Body of pancreas (tissue), 4 donors: ENCODE results near the gene SPSB1.

Experiments used
- POLR2A ChIP-seq, 3 donors: fragments of 450-650 bp; IDR thresholded peaks; one replicate each; pipeline ENCODE4 v1.6.1; 2016; ENCODE audit warnings: antibody characterized with exemption in 3 of 3, mild to moderate bottlenecking in 2 of 3
- TF ChIP-seq, protein P1 (sequence below), 7 experiments: fragments of 450-650 bp in 4 of 7; fragments of 200-600 bp in 3 of 7; sonication (generic) in 3 of 7; IDR thresholded peaks; one replicate each; pipeline ENCODE4 v1.5.1; 2016 to 2019; ENCODE audit warnings: antibody characterized with exemption in 7 of 7

DNA sequence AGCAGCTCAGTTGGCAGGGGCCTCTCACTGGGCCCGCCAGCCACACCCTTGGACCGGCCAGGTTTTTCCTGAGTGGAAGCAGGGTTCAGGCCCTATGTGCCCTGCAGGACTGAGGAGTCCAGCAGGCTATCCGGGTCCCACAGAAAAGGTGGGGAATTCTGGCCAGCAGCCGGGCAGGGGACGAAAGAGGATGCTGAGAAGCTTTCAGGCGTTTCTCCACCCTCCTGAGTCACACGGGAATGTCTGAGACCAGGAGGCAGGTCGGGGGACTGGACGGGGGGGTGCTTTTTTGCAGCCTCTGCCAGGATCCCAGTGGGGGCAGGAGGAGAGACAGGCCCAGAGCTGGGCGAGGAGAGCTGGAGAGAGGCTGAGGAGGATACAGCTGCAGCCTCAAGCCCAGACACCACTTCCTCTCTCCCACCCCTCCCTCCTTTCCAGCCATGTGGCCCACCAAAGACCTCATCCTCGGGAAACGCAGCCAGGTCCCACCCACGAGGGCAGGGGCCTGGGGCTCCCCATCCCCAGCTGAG, 105.4 kb downstream of the SPSB1 start:
- no peak for TF ChIP-seq POLR2A (IDR thresholded peaks at IDR 0.05)
- TF ChIP-seq, protein P1, sequence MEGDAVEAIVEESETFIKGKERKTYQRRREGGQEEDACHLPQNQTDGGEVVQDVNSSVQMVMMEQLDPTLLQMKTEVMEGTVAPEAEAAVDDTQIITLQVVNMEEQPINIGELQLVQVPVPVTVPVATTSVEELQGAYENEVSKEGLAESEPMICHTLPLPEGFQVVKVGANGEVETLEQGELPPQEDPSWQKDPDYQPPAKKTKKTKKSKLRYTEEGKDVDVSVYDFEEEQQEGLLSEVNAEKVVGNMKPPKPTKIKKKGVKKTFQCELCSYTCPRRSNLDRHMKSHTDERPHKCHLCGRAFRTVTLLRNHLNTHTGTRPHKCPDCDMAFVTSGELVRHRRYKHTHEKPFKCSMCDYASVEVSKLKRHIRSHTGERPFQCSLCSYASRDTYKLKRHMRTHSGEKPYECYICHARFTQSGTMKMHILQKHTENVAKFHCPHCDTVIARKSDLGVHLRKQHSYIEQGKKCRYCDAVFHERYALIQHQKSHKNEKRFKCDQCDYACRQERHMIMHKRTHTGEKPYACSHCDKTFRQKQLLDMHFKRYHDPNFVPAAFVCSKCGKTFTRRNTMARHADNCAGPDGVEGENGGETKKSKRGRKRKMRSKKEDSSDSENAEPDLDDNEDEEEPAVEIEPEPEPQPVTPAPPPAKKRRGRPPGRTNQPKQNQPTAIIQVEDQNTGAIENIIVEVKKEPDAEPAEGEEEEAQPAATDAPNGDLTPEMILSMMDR (IDR thresholded peaks at IDR 0.05), result no peak
